HG03460 (cell line): ENCODE data around the gene CKLF.
"Not testable (repeated sequence)": the region's sequence is repeated elsewhere in the genome, so short reads cannot be mapped to it uniquely, and the experiment has no call there.

Experiments
- ATAC-seq: cut with Tn5 transposase; IDR thresholded peaks from one replicate; pipeline ENCODE4 v1.9.1; 2021; ENCODE audit not compliant: unreplicated experiment

The CKLF gene

DNA sequence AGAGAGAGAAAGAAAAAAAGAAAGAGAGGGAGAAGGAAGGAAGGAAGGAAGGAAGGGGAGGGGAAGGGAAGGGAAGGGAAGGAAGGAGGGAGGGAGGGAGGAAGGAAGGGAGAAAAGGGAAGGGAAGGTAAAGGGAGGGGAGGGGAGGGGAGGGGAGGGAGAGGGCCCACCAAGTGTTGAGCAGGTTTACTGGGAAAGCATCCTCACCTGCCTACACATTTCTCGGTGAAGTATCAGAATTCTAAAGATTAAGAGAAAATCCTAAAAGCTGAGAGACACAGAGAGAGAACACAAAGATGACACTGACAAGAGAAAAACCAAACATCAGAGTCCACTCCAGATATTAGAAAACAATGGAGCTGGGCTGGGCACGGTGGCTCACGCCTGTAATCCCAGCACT, 39.9 kb downstream of the CKLF start:
- no peak for ATAC-seq

DNA sequence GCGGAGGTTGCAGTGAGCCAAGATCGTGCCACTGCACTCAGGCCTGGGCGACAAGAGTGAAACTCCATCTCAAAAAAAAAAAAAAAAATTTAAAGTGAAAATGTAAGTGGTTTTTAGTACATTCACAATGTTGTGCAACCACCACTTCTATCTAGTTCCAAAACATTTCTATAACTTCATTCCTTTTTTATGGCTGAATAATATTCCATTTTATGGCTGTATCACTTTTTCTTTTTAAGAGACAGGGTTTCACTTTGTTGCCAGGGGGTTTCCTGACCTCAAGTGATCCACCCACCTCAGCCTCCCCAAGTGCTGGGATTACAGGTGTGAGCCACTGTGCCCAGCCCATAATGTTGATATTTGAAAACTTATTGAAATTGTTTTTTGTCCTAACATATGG, 40.4 kb downstream of the CKLF start:
- ATAC-seq = no peak

DNA sequence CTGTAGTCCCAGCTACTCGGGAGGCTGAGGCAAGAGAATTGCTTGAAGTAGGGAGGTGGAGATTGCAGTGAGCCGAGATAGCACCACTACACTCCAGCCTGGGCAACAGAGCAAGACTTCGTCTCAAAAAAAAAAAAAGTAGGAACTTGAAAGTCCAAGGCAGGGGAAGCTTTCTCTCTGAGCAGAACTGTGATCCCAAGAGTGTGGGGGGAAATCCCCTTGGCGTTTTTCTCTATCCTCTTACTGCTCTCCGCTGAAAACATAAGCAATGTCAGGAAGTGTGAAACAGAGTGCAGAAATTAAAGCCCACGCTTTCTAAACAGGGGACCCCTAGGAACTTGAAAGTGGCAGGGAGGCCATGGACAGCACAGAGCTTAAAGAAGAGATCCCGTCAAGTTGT, 42.4 kb downstream of the CKLF start:
- ATAC-seq = no peak

DNA sequence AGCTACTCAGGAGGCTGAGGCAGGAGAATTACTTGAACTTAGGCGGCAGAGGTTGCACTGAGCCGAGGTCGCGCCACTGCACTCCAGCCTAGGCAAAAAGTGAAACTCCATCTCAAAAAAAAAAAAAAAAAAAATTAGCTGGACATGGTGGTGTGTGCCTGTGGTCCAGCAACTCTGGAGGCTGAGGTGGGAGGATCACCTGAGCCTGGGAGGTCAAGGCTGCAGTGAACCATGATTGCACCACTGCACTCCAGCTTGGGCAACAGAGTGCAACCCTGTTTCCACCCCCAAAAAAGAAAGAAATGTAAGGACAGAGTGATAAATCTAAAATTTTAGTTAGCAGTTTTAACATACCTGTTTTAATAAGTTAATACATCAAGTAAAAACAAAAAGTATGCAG, 44.2 kb downstream of the CKLF start:
- ATAC-seq = not testable (repeated sequence)

DNA sequence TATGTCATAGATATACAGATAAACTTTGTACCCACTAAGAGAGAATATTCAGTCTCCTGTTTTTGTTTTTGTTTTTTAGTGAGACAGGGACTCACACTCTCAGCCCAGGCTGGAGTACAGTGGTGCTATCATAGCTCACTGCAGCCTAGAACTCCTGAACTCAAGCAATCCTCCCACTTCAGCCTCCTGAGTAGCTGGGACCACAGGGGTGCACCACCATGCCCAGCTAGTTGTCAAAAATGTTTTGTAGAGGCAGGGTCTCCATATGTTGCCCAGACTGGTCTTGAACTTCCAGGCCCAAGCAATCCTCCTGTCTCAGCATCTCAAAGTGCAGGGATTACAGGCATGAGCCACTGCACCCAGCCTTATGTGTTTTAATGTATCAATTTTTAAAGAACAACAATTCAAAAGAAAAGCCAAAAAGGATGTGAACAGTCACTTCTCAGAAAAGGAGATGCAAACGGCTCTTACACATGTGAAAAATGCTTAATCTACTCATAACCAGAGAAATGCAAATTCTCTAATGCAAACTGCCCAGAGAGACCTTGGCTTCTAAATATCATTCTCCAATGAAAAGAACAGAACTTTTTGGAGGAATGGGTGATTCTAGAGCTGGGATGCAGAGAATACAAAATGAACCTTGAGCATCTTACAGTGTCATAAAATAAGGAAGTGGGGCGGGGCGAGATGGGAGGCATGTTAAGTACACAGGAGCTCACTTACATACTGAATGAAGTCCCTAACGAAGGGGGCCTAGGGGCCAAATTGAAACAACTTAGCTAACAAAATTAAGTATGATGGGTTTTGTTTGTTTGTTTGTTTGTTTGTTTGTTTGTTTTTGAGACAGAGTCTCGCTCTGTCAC, 44.8 kb downstream of the CKLF start:
- ATAC-seq = no peak

DNA sequence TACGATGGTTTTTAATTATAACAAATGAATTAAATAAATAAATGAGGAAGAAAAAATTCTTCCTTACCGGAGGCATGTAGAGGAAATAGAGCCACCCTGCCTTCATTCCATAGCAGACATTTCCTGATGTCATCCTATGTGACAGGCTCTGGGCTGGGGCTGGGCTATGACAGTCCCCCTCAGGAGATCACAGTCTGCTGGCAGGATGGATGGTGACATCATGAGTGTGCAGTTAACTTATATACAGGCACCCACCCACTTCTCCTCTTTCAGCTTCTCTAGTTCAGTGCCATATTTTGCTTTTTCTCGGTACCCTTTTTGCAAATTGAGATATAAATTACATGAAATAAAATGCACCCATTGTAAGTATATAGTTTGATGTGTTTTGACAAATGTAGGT, 45.7 kb downstream of the CKLF start:
- no peak for ATAC-seq

DNA sequence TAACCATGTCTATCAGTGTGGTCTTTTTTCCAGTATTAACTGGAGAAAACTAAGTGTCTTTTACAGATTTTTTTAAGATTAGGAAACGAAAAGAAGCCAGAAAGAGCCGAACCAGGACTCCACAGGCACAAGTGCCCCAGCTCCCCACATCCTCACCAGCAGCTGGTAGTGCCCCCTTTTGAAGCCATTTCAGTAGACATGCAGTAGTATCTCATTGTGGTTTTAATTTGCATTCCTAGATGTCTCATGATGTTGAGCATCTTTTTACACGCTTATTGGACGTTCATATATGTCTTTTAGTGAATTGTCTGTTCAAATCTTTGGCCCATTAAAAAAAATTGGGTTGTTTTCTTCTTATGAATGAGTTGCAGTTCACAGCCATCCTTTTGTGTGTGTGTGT, 47.4 kb downstream of the CKLF start:
- no peak for ATAC-seq

DNA sequence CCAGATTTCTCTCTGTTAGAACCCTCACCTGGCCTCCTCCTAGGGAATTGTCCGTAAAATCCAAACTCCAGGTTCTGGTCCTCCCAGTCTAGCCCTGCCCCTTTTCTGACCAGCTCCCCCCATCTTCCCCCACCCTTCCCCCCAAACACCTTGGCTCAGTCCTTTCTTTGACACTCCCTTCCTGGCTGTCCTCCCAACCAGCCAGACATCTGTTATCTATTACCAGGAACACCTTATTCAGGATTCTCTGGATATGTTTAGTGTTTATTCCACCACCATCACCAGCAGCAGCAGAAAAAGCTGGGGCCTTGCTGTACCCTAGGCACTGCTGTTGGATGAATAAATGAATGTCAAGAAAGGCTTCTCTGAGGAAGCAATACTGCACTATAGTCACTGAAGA, 48.1 kb downstream of the CKLF start:
- no peak for ATAC-seq

DNA sequence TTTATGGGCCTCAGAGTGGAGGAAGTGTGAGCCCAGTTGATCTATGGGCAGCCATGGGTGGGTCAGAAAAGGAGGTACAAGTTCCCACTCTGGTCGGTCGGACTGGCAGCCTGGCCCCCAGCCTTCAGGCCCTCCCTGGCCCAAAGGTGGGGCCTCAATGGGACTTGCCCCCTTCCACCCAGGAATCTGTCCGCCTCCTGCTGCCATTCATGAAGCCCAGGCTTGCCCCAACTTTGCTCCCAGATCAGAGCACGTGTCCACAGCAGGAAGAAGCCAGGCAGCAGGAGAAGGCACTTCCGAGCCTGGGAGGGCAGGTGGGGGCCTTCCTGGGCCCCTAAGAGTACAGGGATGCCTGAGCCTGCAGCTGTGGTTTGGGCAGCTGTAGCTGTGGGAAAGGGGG, 49.1 kb downstream of the CKLF start:
- no peak for ATAC-seq

DNA sequence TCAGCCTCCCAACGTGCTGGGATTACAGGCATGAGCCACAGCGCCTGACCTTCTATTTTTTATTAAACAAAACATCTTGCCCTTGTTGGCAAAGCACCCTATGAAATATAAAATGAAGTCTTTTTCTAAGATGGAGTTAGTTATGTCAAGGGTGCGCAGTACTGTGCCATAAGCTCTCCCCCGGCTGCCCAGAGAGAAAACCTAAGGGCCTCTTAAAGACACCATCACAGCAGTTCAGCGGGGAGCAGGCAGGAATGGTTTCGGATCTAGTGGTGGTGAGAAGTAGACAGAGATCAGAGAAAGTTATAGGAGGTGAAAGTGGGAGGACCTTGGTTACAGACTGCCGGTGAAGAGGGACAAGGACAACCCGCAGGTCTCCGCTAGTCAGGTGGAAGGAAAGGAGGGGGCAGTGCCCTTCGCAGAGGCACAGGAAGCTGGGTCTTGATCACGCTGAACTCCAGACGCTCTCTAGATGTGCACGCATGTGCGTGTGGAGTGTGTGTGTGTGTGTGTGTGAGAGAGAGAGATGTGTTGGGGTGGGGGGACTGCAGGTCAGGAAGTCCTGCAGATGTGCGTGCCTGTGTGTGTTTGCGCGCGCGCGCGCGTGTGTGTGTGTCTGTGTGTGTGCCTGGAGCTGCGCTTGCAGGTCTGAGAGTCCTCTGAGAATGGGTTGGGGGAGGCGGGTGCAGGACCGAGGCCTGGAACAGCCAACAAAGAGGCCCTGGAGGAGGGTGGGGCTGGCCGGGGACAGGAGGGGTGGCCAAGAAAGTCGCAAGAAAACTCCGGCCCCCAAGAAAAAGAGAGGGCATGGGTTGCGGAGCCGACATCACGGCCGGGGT, 51.4 kb downstream of the CKLF start:
- ATAC-seq = peak; percentile 30

DNA sequence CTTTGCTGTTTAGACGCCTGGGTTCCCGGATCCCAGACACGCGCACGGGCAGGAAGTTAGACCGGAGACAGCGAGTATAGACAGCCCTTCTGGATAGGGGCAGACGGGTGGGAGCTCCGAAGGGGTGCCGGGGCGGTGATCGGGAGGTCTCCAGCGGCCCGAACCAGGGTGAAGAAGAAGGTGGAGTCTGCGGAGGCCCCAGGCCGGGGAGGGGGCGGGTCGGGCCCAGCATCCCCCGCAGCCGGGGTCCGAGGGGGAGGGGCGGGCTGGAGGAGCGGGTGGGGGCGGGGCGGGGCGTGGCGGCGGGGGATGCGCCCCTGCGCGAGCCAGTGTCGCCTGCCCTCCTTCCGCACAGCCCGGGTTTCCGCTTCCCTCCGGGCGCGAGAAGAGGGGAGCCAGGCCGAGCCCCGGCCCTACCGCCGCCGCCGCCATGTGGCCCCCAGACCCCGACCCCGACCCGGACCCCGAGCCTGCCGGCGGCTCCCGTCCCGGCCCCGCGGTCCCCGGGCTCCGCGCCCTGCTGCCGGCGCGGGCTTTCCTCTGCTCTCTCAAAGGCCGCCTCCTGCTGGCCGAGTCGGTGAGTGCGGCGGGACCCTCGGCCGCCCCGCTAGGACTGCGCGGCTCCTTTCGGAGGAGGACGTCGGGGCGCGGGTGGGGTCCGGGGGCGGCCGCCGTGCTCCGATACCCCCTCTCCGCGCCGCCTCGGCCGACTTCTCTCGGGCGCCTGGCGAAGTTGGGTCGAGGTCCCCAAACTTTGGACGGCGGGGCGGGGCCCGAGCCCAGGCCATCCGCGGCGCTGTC, 52.2 kb downstream of the CKLF start, which contains the start of gene CMTM3:
Gene CMTM3 (plus strand): TSS at position 329 of the 801 bp plus-strand sequence. CDS start 102 bp downstream, at position 431.
- peak; percentile 45 for ATAC-seq

DNA sequence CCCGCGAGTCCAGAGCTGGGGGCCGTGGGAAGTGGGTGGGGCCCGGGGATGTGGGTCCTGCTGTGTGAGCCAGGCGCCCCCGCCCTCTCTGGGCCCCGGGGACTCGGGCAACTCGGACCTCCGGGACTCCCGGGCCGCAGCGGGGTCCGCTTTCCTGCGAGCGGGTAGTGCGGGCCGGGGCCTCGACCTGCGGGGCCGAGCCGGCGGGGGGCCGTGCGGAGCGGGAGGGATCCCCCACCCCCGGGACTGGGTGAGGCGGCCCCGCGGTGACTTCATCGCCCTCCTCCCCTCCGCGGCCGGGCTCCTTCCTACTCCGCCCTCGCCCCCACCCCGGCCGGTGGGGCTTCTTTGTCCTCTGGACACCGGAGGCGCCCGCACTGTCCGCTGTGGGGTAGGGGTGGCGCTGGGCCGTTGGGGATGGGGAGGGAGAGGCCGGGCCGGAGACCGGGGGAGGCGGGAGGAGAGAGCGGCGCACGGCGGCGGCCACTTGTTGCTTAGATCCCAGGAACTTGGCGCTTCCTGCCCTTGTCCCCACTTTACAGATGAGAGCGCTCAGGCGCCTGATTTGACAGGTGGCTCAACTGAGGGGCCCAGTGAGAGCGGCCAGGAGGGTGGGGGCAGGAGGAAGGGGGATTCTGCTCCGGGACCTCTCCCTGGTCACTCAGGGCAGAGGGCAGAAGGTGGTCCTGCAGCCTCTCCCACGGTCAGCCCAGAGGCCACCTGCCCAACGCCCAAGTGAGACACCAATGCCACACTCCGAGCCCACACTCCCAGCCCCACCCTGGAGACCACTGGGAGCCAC, 53.0 kb downstream of the CKLF start:
- ATAC-seq = peak; percentile 5

DNA sequence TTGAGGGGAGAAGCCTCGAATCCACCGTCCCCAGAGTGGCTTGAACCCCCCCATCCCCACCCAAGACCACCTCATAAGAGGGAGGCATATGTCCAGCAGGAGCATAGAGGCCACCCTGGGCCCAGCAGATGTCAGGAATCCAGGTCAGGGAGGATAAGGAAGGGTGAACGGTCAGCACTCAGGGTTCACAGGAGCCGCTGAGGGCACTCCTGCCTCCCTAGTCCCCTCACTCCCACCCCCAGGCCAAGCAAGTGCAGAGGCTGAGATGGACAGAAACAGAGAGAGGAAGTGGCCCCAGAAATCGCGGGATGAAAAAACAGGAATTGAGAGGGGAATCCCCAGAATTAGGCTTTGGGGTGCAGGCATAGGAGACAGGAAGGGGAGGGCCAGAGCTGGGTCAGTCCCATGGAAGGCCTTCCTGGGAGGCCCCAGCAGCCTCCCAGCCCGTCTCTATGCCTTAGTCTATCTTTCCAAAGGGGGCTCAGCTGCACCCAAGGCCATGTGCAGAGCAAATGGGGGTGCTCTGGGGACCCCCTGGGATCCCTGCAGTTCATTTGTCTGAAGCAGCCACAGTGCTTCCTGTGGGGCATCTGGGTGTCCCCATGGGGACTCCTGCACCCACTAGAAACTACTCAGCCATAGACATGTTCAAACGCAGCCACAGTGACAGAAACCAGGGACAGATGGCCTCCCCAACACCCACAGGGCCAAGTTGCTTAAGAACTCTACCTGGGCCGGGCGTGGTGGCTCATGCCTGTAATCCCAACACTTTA, 53.8 kb downstream of the CKLF start:
- peak; percentile 64 for ATAC-seq

DNA sequence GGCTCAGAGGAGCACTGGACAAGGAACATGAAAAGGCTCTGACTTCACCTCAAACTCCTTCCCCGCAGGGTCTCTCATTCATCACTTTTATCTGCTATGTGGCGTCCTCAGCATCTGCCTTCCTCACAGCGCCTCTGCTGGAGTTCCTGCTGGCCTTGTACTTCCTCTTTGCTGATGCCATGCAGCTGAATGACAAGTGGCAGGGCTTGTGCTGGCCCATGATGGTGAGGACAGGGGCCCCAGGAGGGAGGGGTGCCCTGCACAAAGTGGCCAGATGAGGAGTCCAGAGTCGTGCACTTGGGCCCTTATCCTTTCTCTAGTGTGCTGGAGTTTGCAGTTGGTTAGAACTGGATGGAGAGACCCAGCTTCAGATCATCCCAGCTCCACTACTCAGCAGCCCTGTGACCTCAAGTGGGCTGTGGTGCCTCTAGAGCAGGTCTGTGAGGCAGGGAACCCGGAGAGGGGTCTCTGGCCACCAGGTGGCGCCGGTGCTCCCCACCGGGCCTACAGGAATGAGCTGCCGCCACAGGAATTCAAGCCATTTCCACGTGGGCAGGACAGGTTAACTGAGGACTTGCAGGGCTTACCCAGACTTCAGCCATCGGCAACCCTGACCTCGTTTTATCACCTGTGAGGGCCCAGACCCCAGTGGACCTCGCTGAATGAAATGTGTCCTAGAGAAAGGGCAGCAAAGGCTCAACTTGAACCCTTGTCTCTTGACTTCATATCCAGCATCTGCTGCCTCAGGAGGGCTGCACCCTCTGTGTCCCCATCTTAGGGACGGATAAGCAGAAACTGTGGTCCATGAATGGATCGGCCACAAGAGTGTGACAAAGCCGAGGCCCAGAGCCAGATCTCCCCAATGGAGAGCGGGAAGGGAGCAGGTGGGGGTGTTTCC, 56.1 kb downstream of the CKLF start:
- peak; percentile 28 for ATAC-seq

DNA sequence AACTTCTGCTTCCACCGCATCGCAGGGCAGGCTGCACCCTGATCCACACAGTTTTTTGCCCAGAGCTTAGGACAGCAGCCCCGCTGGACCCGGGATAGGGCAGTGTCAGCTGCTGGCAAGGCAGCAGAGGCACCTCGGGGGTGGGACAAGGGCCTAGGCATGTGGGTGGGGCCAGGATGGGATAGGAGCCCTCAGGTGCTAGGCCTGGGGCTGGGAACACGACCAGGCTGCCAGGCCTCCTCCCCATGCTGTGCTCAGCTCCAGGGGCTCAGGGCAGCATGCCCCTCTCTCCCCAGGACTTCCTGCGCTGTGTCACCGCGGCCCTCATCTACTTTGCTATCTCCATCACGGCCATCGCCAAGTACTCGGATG, 56.7 kb downstream of the CKLF start:
- ATAC-seq = no peak

DNA sequence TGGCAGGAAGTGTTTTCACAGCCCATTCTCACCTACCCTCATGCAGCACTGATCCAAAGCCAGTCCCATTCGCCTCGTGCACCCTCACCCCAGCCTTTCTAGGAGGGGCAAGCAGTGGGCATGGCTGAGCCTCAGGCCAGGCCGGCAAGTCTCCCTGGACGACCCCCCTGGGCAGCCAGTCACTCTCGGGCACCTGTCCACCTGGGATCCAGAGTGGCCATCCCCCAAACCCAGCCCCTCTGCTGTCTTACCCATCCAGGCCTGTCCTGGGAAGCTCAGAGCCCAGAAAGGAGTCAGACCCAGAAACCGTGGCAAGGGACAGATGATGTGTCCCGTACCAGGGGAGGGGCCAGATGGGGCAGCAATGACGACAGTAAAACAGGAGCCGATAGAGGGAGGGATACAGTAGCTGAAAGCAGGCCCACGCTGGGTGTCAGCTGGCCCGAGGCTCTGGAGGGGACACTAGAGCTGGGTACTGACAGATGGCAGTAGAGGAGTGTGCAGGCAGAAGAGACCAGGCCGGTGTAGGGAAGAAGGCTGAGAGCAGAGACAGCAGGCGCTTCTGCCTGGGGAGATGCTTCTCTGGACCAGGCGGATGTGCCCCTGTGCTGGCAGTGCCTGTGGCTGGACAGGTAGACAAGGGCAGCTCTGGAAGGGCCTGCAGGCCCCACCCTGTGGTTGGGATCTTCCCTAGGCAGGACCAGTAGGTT, 57.9 kb downstream of the CKLF start:
- no peak for ATAC-seq

DNA sequence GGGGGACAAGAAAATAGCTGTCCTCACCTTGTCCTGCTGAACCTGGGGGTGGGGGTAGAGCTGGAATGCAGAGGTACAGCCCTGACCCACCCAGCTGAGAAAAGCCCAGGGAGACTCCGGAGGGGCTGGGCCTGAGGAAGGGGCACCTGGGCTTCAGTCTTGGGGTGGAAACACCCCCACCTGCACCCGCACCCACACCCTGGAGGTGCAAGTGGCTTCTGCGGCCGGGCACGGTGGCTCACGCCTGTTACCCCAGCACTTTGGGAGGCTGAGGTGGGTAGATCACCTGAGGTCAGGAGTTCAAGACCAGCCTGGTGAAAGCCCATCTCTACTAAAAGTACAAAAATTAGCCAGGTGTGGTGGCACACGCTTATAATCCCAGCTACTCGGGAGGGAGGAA, 59.5 kb downstream of the CKLF start:
- not testable (repeated sequence) for ATAC-seq

DNA sequence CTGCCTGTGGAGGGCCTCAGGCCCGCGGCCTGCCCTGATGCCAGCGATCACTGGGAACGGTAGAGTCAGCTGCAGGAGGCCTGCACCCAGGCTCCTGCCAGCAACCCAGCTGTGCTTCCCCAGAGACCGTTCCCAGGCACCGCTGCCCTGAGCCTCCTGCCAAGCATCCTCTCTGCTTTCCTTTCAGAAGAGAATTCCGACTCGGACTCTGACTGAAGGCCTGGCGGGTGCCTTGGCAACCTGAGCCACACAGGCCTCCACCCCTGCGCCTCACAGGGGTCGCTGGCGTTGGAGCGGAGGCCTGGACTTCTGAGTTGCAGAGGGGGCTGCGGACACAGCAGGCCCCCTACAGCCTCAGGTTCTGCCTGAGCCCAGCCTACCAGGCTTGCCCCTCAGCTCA, 60.0 kb downstream of the CKLF start:
- ATAC-seq = no peak
